Mesothelial cell of epicardium (in vitro differentiated cells): ENCODE measurements around the gene KCNH6. TPM values are rescaled to one million over a fixed set of nuclear protein-coding genes. Genes with fewer than 3 reads are reported as not detected.
A peak's percentile ranks its signal among the peaks of the same experiment; 100 is the strongest.

Experiments used
- DNase-seq, 2 experiments: peaks; one replicate each; pipeline ENCODE4 v3.0.0; 2021; ENCODE audit warnings: low spot score in 2 of 2; ENCODE audit not compliant: unreplicated experiment in 2 of 2
- H3K27ac Mint-ChIP-seq: 2 replicates; pipeline ENCODE4 v1.8.0; 2021; ENCODE audit warnings: mixed read lengths
- H3K27me3 Mint-ChIP-seq: 2 replicates; pipeline ENCODE4 v1.8.0; 2021; ENCODE audit warnings: low read depth, mixed read lengths
- H3K36me3 Mint-ChIP-seq: 2 replicates; pipeline ENCODE4 v1.8.0; 2021; ENCODE audit warnings: mixed read lengths
- H3K4me1 Mint-ChIP-seq: 2 replicates; pipeline ENCODE4 v1.8.0; 2021; ENCODE audit warnings: mixed read lengths
- H3K4me3 Mint-ChIP-seq: 2 replicates; pipeline ENCODE4 v1.8.0; 2021; ENCODE audit warnings: mild to moderate bottlenecking, moderate library complexity, mixed read lengths
- H3K9me3 Mint-ChIP-seq: 2 replicates; pipeline ENCODE4 v1.8.0; 2021; ENCODE audit warnings: mixed read lengths
- CTCF ChIP-seq: fragments of 200-600 bp; sonication (generic); IDR thresholded peaks from one replicate; pipeline ENCODE4 v1.5.0; 2021; ENCODE audit warnings: antibody characterized with exemption; ENCODE audit not compliant: unreplicated experiment
- total RNA-seq: library from RNA; stranded (reverse); gene quantifications from 3 replicates; pipeline ENCODE4 v1.2.1, GENCODE V29; 2021

KCNH6 gene
- total RNA-seq, 1 donor from 2014 or later: not detected

DNA sequence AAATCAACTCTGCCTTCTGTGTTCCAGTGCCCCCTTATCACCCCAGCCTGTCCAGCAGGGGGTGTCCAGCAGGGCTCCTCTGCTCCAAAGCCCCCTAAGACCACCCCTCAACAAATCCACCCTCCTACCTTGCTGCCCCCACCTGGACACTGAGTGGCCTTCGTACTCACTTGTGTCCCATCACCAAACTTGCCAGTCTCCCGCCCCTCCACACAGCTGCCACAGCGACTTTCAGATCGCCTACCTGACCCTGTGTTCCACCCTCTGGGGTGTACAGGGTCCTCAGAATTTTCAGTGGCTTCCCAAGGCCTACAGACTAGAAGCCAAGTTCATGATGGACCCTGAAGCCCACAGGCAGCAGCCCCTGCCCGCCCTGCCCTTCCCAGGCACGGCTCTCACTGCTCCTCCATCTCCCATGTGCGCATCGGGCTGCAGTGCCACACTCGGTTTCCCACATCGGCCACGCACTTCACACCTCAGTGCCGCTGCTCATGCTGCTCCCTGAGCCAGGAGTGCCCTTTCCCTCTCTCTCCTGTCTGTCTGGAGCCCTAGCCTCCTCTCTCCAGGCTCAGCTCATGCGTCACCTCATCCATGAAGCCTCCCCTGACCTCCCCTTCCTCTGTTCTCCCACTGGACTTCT lies 11.8 kb downstream of the KCNH6 start:
- no peak for DNase-seq
- Mint-ChIP-seq H3K27ac (no peak overlapping the region), H3K36me3 (no peaks in the 10 kb centered on the region), H3K4me3 (no peak overlapping the region), H3K9me3 (no peaks in the 10 kb centered on the region), H3K27me3 (peaks cover 48% of the 10 kb centered on the region), H3K4me1 (no peaks in the 10 kb centered on the region)
- TF ChIP-seq CTCF: no peak

GRCh38 chr17:63535640-63536039 lies 12.5 kb downstream of the KCNH6 start:
- Mint-ChIP-seq H3K27me3 (peaks cover 52% of the 10 kb centered on the region), H3K9me3 (no peaks in the 10 kb centered on the region), H3K36me3 (no peaks in the 10 kb centered on the region), H3K27ac (no peak overlapping the region), H3K4me3 (no peak overlapping the region), H3K4me1 (no peaks in the 10 kb centered on the region)
- DNase-seq: no peak
- TF ChIP-seq CTCF: no peak

DNA sequence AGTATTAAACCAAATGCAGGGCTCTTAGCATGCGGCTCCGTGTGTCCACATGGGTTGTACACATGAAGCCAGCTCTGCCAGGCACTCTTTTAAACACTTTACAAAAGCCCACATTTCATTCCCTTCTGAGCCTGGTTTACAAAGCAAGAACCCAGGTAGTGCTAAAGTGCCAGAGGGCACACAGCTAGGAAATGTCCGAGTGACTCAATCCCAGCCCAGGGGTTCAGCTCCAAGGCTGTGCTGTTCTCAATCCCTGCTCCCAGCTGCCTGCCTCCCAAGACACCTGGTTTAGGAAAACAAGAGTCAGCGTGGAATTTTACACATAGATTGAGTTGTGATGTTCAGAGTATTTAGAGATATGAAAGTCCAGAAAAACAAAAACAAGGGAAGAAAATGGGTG lies 13.8 kb downstream of the KCNH6 start:
- H3K9me3 Mint-ChIP-seq: no peaks in the 10 kb centered on the region
- no peak overlapping the region for H3K27ac Mint-ChIP-seq
- no peaks in the 10 kb centered on the region for H3K4me1 Mint-ChIP-seq
- no peak for DNase-seq
- no peak for TF ChIP-seq CTCF
- H3K36me3 Mint-ChIP-seq: no peaks in the 10 kb centered on the region
- peaks cover 53% of the 10 kb centered on the region for H3K27me3 Mint-ChIP-seq
- no peak overlapping the region for H3K4me3 Mint-ChIP-seq

GRCh38 chr17:63537991-63538692 lies 15.0 kb downstream of the KCNH6 start:
- no peak for TF ChIP-seq CTCF
- Mint-ChIP-seq H3K36me3 (no peaks in the 10 kb centered on the region), H3K9me3 (no peaks in the 10 kb centered on the region), H3K4me3 (peak overlapping the region; percentile 6), H3K4me1 (no peaks in the 10 kb centered on the region), H3K27me3 (peaks cover 48% of the 10 kb centered on the region), H3K27ac (no peak overlapping the region)
- no peak for DNase-seq

- Mint-ChIP-seq H3K4me3 (peak overlapping the region; percentile 6), H3K27ac (no peak overlapping the region), H3K4me1 (no peaks in the 10 kb centered on the region), H3K9me3 (no peaks in the 10 kb centered on the region), H3K27me3 (peaks cover 48% of the 10 kb centered on the region), H3K36me3 (no peaks in the 10 kb centered on the region)
- TF ChIP-seq CTCF: no peak
- no peak for DNase-seq
Observed at GRCh38 chr17:63538693-63539595, 15.8 kb downstream of the KCNH6 start.
